ENCODE data around the gene PPP1R12B.
"Not testable (repeated sequence)": the region's sequence is repeated elsewhere in the genome, so short reads cannot be mapped to it uniquely, and the experiment has no call there.

GRCh38 chr1:202479661-202480060 is 131.2 kb downstream of the PPP1R12B start:
- TF ChIP-seq CTCF (conservative IDR thresholded peaks at IDR 0.05; ENCODE audit: low read depth, low read length); EZH2 (IDR thresholded peaks at IDR 0.05; ENCODE audit: borderline replicate concordance, low read depth, low read length, poor library complexity, severe bottlenecking): not testable (repeated sequence)

Data from A673 (cell line).